HL-60/S4 (cell line): Measurements from ENCODE around the gene MYO5B.
"Not testable (repeated sequence)": the region's sequence is repeated elsewhere in the genome, so short reads cannot be mapped to it uniquely, and the experiment has no call there.

Experiments used
- in situ Hi-C: fragments of 300-500 bp; cut with MboI; formaldehyde crosslinking; loops from 2 replicates; pipeline ENCODE4 v1.14.3; 2022; ENCODE audit warnings: low sequenced_read_pairs

MYO5B gene

GRCh38 chr18:49893036-49893435 is 301.9 kb downstream of the MYO5B start:
- in situ Hi-C loops = no loop called here

- in situ Hi-C loops = no loop called here
Measured at GRCh38 chr18:49892148-49892924, 302.6 kb downstream of the MYO5B start.

GRCh38 chr18:49890041-49890440 is 304.9 kb downstream of the MYO5B start:
- in situ Hi-C loops = no loop called here

GRCh38 chr18:49889552-49889951 is 305.4 kb downstream of the MYO5B start:
- in situ Hi-C loops = not testable (repeated sequence)

GRCh38 chr18:49886891-49887764 is 307.8 kb downstream of the MYO5B start:
- in situ Hi-C loops = no loop called here

GRCh38 chr18:49884959-49885358 is 310.0 kb downstream of the MYO5B start:
- in situ Hi-C loops = no loop called here

GRCh38 chr18:49884465-49884864 is 310.5 kb downstream of the MYO5B start:
- in situ Hi-C loops = no loop called here

- in situ Hi-C loops = no loop called here
Measured at GRCh38 chr18:49880661-49881060, 314.3 kb downstream of the MYO5B start.

- in situ Hi-C loops = no loop called here
Measured at GRCh38 chr18:49879271-49879580, 315.7 kb downstream of the MYO5B start.

GRCh38 chr18:49878567-49879270 is 316.2 kb downstream of the MYO5B start:
- in situ Hi-C loops = no loop called here

- in situ Hi-C loops = no loop called here
Measured at GRCh38 chr18:49878015-49878414, 316.9 kb downstream of the MYO5B start.

GRCh38 chr18:49876536-49876935 is 318.4 kb downstream of the MYO5B start:
- in situ Hi-C loops = no loop called here

GRCh38 chr18:49875783-49876182 is 319.2 kb downstream of the MYO5B start:
- in situ Hi-C loops = no loop called here

- in situ Hi-C loops = no loop called here
Measured at GRCh38 chr18:49875155-49875554, 319.8 kb downstream of the MYO5B start.

GRCh38 chr18:49874238-49874637 is 320.7 kb downstream of the MYO5B start:
- in situ Hi-C loops = loop anchor here (25.0 kb wide), 1 partner anchor 362 kb away; no protein-coding TSS in a partner anchor

- in situ Hi-C loops = loop anchor here (25.0 kb wide), 1 partner anchor 357 kb away; no protein-coding TSS in a partner anchor
Measured at GRCh38 chr18:49869354-49869753, 325.6 kb downstream of the MYO5B start.

- in situ Hi-C loops = loop anchor here (25.0 kb wide), 1 partner anchor 354 kb away; no protein-coding TSS in a partner anchor
Measured at GRCh38 chr18:49866680-49867079, 328.3 kb downstream of the MYO5B start.

- in situ Hi-C loops = loop anchor here (25.0 kb wide), 1 partner anchor 353 kb away; no protein-coding TSS in a partner anchor
Measured at GRCh38 chr18:49865401-49865800, 329.5 kb downstream of the MYO5B start.

GRCh38 chr18:49863769-49864621 is 331.0 kb downstream of the MYO5B start:
- in situ Hi-C loops = loop anchor here (25.0 kb wide), 1 partner anchor 352 kb away; no protein-coding TSS in a partner anchor
